ENCODE results near the gene SLFN14.
"Not testable (repeated sequence)": the region's sequence is repeated elsewhere in the genome, so short reads cannot be mapped to it uniquely, and the experiment has no call there.

Gene SLFN14

DNA sequence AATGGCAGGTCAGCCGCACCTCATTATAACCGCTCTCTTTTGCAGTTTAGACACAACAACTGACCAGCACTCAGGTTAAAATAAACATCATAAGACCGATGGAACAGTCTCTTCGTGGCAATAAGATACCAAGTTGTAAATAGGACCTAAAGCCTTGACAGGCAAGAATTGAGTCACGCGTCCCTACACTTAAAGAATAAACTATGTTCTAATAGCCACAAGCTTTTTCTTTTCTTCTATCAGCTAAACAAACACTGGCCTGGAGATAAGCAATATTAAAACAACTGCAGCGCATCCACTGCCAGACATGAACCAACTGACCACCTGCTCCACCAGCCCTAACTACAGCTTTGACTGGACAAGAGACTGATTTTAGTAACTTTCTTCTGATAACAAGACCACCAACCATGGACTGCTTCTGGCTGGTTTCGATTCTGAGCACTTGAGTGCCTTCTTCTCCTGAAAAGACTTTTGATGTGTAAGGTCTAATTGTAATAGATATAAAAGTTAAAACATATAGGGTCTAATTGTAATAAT is 40.6 kb downstream of the SLFN14 start:
- DNase-seq: no peak

- DNase-seq: no peak
Measured at GRCh38 chr17:35519439-35519838, 41.2 kb downstream of the SLFN14 start.

GRCh38 chr17:35518431-35518830 is 42.2 kb downstream of the SLFN14 start:
- not testable (repeated sequence) for DNase-seq

DNA sequence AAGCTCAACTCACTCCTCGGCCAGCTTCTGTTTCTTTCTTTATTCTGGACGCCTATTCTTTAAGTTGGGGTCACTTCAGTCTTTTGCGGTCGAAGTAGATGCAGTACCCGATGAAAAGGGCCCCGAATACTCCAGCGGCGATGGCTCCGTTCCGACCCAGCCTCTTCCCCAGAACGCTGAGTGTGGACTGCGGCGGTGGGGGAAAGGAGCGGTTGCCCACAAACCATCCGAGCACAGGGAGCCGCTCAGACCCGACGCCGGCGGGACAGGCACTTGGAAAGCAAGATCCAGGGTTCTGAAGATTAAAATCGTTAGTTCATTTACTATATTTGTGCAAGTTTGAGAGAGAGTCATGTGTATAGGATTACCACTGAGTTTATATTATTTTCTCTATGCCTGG is 45.6 kb downstream of the SLFN14 start:
- DNase-seq: no peak

DNA sequence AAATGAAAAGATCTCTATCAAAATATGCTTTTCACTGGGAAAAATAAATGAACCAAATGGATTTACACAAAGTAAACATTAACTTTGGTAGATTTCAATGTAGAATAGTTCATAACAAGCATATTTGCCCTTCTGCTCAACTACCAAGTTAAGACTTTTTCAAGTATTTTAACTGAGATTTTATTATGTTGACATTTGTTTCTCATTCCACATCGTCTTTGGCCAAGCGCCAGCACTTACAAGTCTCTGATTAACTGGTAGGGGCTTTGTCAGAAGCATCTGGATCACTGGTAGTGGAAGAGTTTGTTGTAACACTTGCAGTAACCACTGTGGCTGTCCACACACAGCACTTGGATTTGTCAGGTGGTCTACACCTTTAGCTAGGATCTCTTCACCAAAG is 46.1 kb downstream of the SLFN14 start:
- DNase-seq: no peak

All from NCI-H2029 (cell line).